Brain pericyte (primary cell): Measurements from ENCODE around the gene HMX3.

Experiments
- DNase-seq: peaks from one replicate; pipeline ENCODE4 v3.0.0-alpha.2; 2012; ENCODE audit warnings: low read depth, low spot score

HMX3 gene

DNA sequence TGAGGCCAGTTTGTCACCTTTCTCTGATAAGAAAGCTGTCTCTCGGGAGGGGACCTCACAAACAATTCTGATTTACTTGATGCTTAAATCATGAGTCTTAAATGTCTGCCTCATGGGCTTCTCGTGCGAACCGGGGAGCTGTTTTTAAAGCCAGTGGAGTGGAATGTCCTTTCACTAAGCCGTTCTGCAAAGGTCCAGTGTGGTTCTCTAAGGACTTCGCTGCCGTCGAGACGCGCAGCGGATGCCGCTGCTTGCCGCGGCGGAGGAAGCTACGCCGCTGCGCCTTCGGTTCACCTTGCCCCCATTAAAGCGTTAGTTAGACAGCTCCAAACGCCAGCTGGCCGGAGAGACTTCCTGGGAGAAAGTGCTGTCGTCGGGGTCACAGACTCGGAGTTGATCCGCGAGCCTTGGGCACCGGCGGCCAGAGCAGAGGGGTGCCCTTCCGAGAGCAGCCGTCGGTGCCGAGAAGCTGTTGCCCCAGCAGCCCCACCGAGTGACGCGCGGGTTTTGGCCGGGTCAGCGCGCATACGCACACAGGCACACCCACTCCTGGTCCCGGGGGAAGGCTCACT is 1.3 kb upstream of the HMX3 start:
- DNase-seq = no peak

DNA sequence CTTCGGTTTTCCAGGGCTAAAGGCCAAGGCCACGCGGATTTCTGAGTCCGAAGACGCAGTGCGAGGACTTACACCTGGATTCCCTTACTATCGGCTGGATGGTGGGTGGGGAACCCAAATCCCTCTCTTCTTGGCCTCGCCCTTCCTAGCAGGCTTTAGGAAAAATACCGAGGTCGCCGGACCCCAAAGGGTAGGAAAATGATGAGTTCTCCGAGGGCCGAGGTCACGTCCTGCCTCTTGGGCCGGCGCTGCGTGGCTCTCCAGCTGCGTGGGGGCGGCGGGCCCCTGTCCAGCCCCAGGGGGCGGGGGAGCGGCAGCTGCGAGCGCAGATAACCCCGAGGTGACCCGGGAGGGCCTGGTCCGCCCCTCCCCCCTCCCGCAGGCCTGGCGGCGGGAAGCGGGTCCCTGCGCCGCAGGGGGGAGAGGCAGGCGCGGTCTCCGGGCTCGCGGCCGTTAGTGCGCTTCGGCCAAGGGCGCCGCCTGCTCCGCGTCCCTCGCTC is 805 bp upstream of the HMX3 start:
- no peak for DNase-seq

DNA sequence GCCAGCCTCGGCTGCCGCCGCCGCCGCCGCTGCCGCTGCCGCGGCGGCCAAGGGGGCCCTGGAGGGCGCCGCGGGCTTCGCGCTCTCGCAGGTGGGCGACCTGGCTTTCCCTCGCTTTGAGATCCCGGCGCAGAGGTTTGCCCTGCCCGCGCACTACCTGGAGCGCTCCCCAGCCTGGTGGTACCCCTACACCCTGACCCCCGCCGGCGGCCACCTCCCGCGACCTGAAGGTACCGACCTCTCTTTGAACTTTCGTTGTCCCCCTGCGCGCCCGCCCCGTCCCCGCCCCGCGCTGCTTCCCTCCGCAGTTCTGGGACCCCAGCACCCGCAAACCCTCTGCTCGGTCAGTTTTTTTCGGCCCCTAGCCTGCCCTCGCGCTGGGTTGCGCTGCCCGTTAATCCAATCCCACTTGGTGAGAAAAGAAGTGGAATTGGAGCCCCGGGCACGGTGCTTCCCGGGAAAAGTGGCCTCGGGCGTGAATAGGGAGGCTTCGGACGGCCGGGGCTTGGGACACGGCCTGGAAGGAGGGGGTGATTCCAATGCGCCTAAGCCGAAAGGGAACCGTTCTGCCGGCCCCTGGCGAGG is 543 bp downstream of the HMX3 start:
- no peak for DNase-seq

DNA sequence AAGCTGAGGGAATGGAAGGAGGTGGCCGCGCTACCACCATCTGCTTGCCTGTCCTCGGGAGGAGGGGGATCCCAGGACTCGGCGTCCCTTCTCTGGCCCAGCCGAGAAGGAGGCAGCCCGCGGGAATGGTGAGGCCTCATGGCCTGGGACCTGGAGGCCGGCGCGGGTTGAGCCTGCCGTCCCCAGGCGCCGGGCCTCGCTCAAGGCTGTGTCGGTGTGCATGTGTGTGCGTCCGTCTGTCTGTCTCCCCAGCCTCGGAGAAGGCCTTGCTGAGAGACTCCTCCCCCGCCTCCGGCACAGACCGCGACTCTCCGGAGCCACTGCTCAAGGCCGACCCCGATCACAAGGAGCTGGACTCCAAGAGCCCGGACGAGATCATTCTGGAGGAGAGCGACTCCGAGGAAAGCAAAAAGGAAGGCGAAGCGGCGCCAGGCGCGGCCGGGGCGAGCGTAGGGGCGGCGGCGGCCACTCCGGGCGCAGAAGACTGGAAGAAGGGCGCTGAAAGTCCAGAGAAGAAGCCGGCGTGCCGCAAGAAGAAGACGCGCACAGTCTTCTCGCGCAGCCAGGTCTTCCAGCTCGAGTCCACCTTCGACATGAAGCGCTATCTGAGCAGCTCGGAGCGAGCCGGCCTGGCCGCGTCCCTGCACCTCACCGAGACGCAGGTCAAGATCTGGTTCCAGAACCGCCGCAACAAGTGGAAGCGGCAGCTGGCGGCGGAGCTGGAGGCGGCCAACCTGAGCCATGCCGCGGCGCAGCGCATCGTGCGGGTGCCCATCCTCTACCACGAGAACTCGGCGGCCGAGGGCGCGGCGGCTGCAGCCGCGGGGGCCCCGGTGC is 1.3 kb downstream of the HMX3 start:
- DNase-seq = no peak

DNA sequence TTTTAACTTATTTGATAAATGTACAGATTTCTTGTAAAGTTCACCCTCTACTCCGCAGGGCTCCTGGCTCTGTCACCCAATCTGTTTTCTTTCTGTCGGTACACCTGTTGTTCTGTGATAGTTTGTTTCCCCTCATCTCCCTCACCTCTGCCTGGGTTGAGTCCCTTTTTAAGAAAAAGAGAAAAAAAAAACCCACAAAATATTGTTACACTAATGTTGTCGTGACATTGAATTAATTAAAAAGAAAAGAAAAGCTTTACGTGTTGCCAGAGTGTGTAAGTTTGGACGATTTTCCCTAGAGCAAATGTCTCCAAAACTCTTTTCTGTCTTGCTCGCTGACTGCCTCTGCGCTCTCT is 3.4 kb downstream of the HMX3 start:
- DNase-seq = no peak

DNA sequence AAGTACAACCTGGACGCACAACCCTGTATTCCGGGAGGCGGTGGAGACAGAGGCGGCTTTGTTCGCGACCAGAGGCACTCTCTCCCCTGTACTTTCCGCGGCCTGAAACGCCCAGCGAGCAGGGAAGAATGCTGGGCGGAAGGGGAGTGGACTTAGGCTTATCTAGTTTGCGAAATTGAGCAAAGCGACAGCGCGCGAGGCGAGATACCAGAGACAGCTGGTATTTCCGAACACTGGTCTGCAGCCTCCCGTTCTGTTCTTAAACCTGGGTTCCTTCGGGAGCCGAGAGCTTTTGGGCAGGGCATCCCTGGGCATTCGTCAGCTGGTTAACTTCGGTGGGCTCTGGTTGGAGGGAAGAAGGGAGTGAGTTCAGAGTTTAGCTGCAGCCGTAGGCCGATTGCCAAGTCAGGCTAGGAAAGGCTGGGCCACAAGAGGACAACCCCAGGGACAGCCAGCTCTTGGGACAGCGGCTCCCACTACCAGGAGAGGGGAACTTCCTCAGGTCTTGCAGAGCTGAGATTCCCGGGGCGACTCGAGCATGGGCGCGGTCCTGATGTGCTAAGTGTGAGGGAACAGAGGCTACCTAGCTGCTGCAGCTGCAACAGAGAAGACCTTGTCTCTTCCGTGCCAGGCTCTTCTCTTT is 3.9 kb downstream of the HMX3 start:
- no peak for DNase-seq

DNA sequence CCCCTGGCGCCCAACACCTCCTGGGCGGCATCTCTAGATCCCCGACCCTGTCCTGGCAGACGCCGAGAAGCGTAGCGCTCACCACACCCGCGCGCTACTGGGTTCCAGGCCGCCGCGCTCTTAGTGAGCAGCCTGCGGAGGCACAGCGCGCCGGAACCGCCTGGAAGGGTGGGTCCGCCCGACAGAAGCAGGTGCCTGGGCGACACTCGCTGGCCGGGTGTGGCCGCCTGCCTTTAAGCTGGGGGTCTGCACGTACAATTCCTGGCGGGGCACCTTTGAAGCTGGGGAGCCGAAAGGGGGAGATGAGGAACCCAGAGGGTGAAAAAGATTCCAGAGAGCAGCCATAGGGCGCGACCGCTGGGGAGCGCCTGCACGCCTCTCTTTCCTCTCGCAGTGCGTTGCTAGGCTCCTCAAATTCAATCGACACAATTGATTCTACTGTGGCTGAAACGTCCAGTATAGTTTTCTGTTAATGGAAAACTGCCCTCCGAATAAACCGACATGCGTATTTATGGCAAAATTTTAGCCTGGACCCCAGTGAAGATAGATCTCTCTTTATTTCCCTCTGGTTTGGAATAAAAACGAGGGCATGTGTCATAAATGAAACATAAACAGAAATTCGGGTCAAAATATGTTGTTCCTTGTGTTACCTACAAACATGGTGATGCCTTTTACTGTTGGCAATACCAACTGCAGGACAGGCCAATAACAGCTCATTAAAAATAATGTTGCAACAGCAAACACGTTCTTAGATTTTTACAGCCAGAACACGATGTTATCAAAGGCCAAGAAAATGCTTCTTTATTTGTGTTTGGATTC is 4.6 kb downstream of the HMX3 start:
- no peak for DNase-seq

DNA sequence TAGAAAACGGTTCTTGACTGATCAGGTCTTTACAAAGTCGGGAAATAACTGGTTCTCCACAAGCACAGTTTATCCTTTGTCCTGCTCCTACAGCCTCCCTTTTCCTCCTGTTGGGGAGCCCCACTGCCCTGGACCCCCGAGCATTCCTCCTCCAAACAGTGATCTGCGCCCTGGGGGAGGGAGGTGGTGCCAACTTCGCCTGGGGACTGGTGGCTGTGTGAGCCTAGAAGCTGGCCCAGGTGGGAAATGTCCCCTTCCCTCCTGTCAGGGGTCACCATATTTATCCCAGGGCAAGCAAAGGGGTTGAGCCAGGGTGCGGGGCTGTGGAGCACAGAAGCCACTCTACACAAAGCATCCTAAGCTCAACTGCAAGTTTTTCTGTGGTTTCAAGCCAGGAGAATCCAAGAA is 5.2 kb downstream of the HMX3 start:
- no peak for DNase-seq

DNA sequence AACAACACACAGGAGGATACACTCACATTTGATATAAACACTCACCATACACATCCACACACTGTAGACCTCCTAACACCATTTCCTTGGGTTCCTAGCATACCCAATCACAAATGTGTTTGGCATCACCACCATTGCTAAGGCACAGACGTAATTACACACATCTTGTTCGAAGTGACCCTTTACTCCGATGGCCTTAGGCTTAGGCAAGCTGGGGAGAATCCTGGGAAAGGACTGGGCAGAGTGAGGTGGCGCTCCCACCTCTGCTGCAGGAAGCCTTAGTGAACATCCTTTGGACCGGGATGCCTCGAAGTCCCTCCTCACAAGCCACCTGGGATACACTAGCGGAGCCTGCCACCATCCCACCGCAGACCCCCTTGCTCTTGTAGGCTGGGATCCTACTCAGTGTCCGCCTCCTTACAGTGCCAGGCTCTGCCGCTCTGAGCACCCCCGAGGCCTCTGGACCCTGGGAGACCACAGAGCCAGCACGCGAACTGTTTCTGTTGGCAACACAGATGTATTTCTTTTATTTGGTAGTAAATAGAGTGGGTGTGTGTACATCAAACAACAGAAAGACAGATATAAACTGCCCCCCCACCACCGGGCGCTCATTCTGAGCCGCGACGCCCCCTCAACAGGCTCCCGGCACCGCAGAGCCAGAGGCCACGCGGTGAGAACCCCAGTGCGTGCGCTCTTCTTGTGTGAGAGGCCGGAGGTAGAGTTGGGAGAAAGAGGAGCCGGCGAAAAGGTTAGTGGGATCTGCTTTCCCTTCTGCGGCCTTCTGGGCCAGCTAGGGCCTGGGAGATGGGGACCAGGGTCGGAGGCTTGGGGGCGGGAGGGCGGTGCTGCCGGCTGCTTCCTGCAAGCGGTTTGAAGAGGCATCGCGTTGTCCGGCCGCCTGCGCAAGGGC is 6.3 kb downstream of the HMX3 start:
- DNase-seq = no peak

DNA sequence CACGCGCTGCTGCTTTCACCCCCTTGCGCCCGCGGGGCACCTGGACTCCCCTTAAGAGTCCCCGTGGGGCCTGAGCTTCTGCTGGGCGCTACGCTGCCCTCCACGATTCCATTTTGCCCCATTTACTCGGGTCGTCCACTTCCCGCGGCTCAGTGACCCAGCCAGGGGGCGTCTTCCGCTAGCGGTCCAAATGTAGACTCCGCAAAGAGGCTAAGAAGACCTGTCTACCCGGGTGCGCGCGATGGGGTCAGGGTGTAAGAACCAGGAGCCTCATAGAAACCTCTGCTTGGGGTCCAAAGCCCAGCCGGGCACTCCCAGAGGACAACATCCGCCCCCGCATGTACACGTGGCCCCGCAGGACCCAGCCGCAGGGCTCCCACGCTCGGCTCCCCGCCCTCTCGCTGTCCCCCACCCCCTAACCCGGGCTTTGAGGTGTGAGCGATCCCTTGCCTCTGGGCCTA is 7.0 kb downstream of the HMX3 start:
- no peak for DNase-seq

DNA sequence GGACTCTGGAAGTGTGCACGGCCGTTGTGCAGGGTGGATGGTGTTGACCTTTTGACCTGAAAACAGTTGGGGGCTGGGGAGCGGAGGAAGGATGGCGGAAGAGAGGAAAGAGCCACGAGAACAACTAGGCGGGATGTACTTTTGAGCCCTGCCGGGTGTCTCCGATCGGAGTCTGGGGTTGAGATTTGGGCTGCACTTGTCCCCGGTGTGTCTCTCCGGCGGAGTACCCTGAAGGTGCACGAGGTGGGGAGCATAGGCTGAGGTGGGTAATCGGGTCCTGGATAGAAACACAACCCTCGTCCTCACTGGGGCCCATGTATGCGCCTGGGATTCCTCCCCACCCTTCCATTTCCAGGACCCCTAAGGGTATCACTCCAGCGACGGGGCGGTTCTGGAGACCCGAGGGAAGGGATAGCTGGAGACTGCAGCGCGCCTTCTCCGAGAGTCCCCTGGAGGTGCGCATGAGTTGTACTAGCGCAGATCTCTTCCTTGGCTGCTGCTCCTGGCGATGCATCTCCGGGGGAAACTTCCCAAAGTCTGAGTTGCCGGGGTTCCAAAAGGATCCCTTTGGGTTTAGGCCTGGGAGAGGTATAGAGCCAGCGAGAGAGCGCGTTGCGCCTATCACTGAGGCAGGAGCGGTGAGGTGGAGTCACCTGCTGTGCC is 7.5 kb downstream of the HMX3 start:
- DNase-seq = no peak

DNA sequence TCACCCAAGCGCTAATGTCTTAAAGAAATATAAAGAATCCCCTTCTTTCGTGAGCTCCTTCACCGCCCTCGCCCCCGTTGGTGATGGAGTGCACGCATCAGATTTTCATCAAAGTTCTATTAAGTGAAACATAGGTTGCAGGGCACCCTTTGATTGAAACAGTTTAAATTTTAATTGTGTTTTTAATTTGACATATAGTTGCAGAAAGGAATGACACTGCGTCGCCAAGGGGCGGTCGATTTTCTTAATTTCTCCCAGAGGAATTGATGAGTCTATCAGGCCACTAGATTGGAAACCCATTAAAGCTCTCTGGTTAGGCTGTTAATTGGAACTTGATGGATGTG is 8.0 kb downstream of the HMX3 start:
- no peak for DNase-seq

DNA sequence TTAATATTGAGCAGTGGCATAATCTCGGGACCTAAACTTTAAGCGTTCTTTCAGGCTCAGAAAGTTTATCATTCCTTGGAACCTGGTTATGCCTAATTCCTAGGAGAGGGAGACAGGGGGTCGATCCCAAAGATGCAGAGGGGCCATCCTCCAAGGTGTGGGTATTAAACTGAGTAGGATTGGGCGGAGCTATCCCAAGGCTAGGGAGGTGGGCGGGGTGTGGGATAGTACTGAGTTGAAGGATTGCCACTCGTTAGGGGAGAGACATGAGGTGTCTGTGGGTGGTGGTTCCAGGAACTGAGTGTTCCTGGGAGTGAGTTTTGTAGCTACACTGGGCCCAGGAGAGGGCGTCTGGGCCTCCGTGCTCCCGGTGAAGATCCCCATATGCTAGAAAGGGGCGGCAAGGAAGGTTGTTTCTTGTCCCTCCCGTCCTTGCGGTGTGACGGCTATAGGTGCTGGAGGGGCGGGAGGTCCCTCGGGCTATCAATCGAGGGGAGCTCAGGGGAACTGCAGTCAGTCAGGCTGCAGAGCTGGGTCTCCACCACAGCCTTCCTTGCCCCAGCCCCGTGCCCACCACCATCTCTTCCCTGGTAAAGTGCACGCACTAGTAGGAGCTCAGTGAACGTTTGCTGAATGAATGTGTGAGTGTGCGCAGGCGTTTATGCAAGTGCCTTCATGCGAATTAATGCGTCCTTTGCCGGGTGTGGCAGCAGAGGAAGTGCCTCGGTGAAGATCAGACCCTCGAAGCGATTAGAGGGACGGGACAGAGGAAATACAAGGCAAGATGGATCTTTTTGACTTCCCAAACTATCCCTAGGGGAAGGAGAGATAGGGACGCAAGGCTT is 9.1 kb downstream of the HMX3 start:
- no peak for DNase-seq

DNA sequence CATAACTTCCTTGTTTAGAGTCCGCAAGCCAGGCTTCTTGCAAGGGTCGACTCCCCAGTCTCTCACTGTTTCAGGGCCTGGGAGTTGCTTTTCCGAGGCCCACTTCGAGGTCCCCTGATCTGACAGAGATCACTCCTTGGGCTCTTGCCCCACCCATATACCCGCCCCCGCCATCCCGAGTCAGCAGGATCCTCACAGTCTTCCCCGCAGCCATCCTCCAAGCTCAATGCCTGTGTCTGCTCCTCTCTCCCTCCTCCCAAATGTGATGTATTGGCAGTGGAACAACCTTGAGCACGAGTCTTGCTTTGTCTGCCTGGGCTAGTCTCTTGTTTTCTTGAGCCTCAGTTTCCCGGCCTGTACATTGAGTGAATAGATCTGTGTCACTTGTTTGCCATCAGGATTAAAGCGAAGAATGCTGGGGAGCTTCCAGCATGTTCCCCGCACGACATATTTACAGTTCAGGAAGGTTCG is 9.8 kb downstream of the HMX3 start:
- DNase-seq = no peak

DNA sequence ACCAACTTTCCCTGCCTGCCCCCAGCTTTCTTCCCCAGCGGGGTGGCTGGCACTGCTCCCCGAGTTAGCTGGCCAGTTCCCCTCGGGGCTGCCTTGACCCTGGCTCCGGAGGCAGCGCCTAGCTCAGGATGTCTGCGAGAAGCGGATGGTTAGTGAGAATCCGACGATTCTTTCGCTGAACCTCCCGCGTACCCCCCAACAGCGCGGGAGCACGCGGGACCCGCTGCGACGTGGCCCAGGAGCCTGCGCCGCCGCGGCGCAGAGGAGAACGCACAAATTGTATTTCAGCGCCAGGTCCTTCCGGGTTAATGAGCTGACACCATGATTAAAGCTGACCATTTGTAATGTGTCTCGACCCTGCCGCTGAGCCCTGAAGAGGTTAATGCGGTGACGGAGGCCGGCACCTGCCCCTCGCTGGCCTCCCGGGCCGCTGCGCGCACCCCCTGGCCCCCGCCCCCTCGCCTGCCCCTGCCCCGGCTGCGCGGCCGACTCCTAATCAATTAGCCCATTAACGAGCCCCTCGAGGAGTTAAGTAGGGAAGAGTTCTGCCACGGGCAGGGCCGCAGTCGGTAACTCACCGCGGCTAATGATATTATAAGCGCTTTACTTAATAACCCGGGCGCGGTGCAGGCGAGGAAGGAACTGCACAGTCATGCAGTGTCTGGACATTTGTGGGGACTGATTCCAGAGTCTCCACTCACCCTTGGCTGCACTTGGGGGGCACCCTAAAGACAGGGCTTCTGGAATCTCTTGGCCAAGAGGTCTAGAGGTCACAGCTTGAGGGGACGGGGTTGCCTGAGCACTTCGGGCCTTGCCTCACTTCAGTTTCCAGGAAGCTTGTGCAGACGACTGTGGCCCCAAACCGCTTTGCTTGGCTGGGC is 10.5 kb downstream of the HMX3 start:
- no peak for DNase-seq

DNA sequence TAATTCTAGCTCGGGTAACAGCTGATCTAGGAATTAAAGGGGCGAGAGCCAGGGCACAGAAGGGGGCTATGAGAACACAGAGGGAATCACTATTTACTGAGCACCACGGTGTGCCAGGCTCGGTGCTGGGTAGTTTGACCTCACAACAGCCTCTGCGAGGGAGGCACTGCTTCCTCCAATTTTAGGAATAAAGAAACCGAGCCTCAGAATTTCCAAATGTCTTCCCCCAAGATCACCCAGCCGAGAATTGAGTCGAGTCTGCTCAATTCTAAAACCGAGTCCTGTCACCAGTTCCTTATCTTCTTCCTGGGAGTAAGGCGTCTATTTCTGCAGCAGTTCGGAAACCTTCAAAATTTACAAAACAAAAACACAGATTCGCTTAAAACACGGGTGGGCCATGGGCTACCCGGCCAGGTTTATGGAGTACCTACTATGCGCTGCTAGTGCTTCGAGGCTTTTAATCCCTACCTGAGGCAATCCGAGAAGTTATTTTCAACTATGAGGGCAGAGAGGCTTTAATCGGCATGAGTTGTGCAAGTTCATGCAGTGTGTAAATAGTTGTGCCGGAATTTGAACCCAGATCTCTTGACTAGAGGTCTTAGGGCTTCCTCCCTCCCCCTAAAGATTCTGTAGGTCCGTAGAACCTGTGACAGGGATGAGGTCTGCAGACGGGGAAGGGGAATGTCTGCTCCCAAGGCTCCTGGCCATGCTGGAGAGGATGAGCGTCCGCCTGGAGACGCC is 11.3 kb downstream of the HMX3 start:
- DNase-seq = no peak
